Heart right ventricle (tissue), 16 donors: ENCODE measurements around the gene SCAMP1. TPM values are rescaled to one million over a fixed set of nuclear protein-coding genes. Genes with fewer than 3 reads are reported as not detected.

Source experiments
- ATAC-seq, 8 donors: fragments of 200-7000 bp; cut with Tn5 transposase; one replicate each; pipeline ENCODE4 v1.9.1; 2020; ENCODE audit warnings: mild to moderate bottlenecking in 8 of 8, moderate library complexity in 8 of 8, moderate number of reproducible peaks in 1 of 8
- DNase-seq, 2 donors: peaks; one replicate each; pipeline ENCODE4 v3.0.0-alpha.2; 2020
- H3K27ac ChIP-seq, 10 donors: fragments of 200-600 bp; sonication (generic) in 2 of 10; one replicate each; pipeline versions ENCODE4 v1.5.0 to v1.8.0; 2020 to 2022; ENCODE audit warnings: mild to moderate bottlenecking in 3 of 10
- H3K27me3 ChIP-seq, 7 donors: fragments of 200-600 bp; one replicate each; pipeline ENCODE4 v1.8.0; 2021 to 2022; ENCODE audit warnings: mild to moderate bottlenecking in 2 of 7
- H3K36me3 ChIP-seq, 9 donors: fragments of 200-600 bp; sonication (generic) in 1 of 9; one replicate each; pipeline versions ENCODE4 v1.5.0 to v1.8.0; 2020 to 2022; ENCODE audit warnings: mild to moderate bottlenecking in 2 of 9
- H3K4me1 ChIP-seq, 9 donors: fragments of 200-600 bp; sonication (generic) in 1 of 9; one replicate each; pipeline versions ENCODE4 v1.5.0 to v1.8.0; 2020 to 2022; ENCODE audit warnings: mild to moderate bottlenecking in 4 of 9
- H3K4me3 ChIP-seq, 10 donors: fragments of 200-600 bp; sonication (generic) in 2 of 10; one replicate each; pipeline versions ENCODE4 v1.5.0 to v1.8.0; 2020 to 2022; ENCODE audit warnings: mild to moderate bottlenecking in 7 of 10, moderate library complexity in 2 of 10
- H3K9me3 ChIP-seq, 11 donors: fragments of 200-600 bp in 10 of 11; sonication (generic) in 2 of 11; one replicate each; pipeline versions ENCODE4 v1.5.0 to v1.8.0; 2013 to 2022; ENCODE audit warnings: mild to moderate bottlenecking in 2 of 11, control low read depth in 1 of 11, moderate library complexity in 1 of 11
- WGBS, 2 donors: extraction: QIAGEN DNeasy Blood & Tissue Kit; methylation state at CpG; one replicate each; pipeline ENCODE4 v1.1.7; 2013; ENCODE audit warnings: inconsistent platforms in 1 of 2; 5-methylcytosine and 5-hydroxymethylcytosine counted together
- intact Hi-C, 10 donors: fragments of 100-400 bp; cut with DNase I; formaldehyde crosslinking; loops; one replicate each; pipeline versions ENCODE4 v1.11.1 to v1.14.2; 2022
- polyA plus RNA-seq, 2 donors: library from polyadenylated mRNA; stranded (reverse); fragments of 200-250 nt; gene quantifications; one replicate each; pipeline ENCODE4 v1.2.3, GENCODE V29; 2013
- total RNA-seq, 10 donors: library from RNA; stranded (reverse); fragmentation: NEBNext Ultra II Directional in 3 of 10; extraction: Animal tissue kit (Norgen Biotek cat#: 25700) in 3 of 10; gene quantifications; one replicate each; pipeline versions ENCODE4 v1.2.1 to v1.2.4, GENCODE V29; 2021 to 2023
- TF ChIP-seq, protein P1 (sequence below), 9 donors: fragments of 200-600 bp; sonication (generic) in 2 of 9; IDR thresholded peaks; one replicate each; pipeline versions ENCODE4 v1.5.0 to v1.8.0; 2021 to 2022; ENCODE audit warnings: antibody characterized with exemption in 9 of 9, mild to moderate bottlenecking in 5 of 9, moderate library complexity in 1 of 9
- donor health status: Arrhythmogenic right ventricular cardiomyopathy.
- donor health status: ischemic (EF 13 %, LVEDD 7.1; RV severe dilation, severe dysfunction).
- donor health status: healthy with polysubstance abuse.
- donor health status: DM: no; HTN: yes; CAD: no.
- donor health status: DM: no; HTN: no; CAD: no.
- donor health status: ischemic (EF 25% LVEDD 6.9; RV normal size, moderate dysfunction).
- donor health status: ischemic (EF 25% LVEDD 5.7; RV mildly dilated, moderate dysfunction).
- donor health status: healthy.
- donor health status: DM: yes; HTN: yes; CAD: no.
- donor health status: Ischemic cardiomyopathy.
- donor health status: ischemic (EF 35%, LVEDD 5.7; RV mildly dilated, moderate dysfunction).
- donor health status: nonischemic (EF 11% LVEDD 7.7; RV severe dilation, severe dysfunction).
- donor health status: DM: yes; HTN: yes; CAD: no.
- donor health status: PGD.
- donor health status: ischemic (EF 29% LVEDD 5.4; RV normal size, mild dysfunction).
- donor health status: nonischemic (EF 23%, LVEDD 6.1; RV moderate dilation, normal function).

The SCAMP1 gene
- total and polyA plus RNA-seq, 12 donors = 7.9 to 40.4 (median 33.1) TPM

DNA sequence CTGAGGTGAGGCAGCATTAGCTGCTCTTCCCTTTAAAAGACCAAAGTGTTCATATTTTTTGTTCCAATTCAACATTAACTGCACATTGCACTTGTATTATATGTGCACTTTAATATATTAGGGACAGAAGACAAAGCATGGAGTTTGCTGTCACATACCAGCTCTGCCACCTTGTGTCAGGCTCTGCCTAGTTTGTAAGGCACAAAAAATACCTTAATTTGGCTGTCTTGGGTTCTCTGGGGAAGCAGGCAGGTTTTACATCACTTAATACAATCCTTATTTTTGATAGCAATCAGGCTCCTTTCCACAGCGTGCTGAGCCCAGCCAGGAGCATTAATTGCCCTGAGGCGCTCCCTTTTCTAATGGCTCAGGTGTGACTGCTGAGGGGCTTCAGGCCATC lies 131.8 kb downstream of the SCAMP1 start:
- H3K4me1 ChIP-seq = peaks cover 0 to 41% (median 20%) of the 10 kb centered on the region in 9 donors
- peaks cover 0 to 50% (median 5%) of the 10 kb centered on the region in 9 donors for H3K36me3 ChIP-seq
- H3K27me3 ChIP-seq = no peaks in the 10 kb centered on the region
- no peak overlapping the region for H3K27ac ChIP-seq
- TF ChIP-seq, protein P1, sequence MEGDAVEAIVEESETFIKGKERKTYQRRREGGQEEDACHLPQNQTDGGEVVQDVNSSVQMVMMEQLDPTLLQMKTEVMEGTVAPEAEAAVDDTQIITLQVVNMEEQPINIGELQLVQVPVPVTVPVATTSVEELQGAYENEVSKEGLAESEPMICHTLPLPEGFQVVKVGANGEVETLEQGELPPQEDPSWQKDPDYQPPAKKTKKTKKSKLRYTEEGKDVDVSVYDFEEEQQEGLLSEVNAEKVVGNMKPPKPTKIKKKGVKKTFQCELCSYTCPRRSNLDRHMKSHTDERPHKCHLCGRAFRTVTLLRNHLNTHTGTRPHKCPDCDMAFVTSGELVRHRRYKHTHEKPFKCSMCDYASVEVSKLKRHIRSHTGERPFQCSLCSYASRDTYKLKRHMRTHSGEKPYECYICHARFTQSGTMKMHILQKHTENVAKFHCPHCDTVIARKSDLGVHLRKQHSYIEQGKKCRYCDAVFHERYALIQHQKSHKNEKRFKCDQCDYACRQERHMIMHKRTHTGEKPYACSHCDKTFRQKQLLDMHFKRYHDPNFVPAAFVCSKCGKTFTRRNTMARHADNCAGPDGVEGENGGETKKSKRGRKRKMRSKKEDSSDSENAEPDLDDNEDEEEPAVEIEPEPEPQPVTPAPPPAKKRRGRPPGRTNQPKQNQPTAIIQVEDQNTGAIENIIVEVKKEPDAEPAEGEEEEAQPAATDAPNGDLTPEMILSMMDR (IDR thresholded peaks at IDR 0.05) = no peak
- WGBS, 2 donors = 93 to 96% methylated on average over 2 of the region's 2 CpGs
- ATAC-seq = no peak
- H3K9me3 ChIP-seq = no peaks in the 10 kb centered on the region
- intact Hi-C loops = no loop called here
- H3K4me3 ChIP-seq = no peak overlapping the region
- no peak for DNase-seq

DNA sequence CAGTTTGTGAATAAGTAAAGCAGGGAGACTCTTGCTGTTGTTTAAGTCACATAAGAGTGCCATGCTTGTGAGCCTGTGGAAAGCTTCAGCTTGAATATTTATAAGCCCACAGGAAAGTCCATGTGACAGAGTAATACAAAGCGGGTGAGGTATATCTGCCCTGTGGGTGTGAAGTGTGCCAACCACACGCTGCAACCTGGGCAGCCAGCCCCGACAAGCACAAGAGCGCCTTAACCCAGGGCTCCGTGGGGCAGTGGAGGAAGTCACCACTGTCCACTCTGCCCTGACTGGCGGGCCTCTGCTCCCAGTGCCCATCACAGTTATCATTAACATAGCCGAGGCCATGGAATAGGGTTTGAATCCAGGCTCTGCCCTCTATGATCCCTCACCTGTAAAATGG lies 132.2 kb downstream of the SCAMP1 start:
- ATAC-seq = peak in 1 of 8 donors; percentile 21

DNA sequence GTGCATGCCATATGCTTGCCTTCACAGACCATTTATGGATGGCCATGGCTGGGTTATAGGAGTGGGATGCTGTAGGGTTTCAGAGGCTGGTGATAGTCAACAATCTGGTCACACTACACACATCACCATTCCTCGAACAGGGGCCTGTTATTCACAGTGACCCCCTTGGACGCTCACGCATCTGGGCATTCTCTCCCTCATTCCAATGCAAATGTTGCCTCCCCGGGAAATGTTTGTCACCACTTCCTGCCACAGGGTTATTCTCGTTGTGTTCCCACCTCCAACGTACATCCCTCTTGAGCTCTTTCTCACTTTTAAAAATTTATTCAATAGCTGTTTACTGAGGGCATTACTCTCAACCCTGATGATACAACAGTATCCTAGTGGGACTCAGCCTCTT lies 135.4 kb downstream of the SCAMP1 start:
- TF ChIP-seq, protein P1 (IDR thresholded peaks at IDR 0.05) = no peak
- Histone ChIP-seq H3K27ac (no peak overlapping the region), H3K27me3 (no peaks in the 10 kb centered on the region), H3K4me1 (peaks cover 0 to 47% (median 25%) of the 10 kb centered on the region in 9 donors), H3K36me3 (peaks cover 0 to 20% (median 0%) of the 10 kb centered on the region in 9 donors), H3K9me3 (no peaks in the 10 kb centered on the region), H3K4me3 (no peak overlapping the region)
- intact Hi-C loops = no loop called here
- 64 to 67% methylated on average over 6 of the region's 6 CpGs for WGBS, 2 donors
- ATAC-seq (no peak), DNase-seq (no peak)

More for the DNA sequence above, 132.2 kb downstream of the SCAMP1 start:
- no peaks in the 10 kb centered on the region for H3K27me3 ChIP-seq
- H3K4me3 ChIP-seq = no peak overlapping the region
- no peak for DNase-seq
- H3K9me3 ChIP-seq = no peaks in the 10 kb centered on the region
- intact Hi-C loops = no loop called here
- peaks cover 1 to 41% (median 20%) of the 10 kb centered on the region in 9 donors for H3K4me1 ChIP-seq
- no peak overlapping the region for H3K27ac ChIP-seq
- 85 to 87% methylated on average over 7 of the region's 7 CpGs for WGBS, 2 donors
- H3K36me3 ChIP-seq = peaks cover 0 to 46% (median 5%) of the 10 kb centered on the region in 9 donors
- TF ChIP-seq, protein P1 (IDR thresholded peaks at IDR 0.05) = no peak

DNA sequence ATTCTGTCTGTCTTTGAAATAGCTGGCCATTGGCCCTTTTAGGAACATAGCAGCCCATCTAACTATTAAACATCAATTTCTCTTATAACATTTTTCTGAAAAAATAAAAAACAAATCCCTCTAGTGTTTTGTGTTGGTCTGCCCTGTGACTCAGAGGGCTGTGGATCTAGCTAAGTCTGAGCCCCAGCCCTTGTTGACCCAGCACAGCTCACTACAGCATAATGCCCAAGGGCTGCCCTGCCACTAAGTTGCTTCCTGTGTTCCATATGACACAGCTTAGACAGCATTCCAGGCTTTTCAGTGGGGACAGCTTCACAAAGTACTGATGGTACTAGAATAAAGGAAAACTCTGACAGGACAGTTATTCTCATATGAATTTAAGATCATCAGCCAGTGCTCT lies 136.0 kb downstream of the SCAMP1 start:
- TF ChIP-seq, protein P1 (IDR thresholded peaks at IDR 0.05) = no peak
- no peaks in the 10 kb centered on the region for H3K9me3 ChIP-seq
- H3K4me3 ChIP-seq = no peak overlapping the region
- H3K36me3 ChIP-seq = peaks cover 0 to 20% (median 0%) of the 10 kb centered on the region in 9 donors
- ATAC-seq (peak in 1 of 8 donors; percentile 44), DNase-seq (no peak)
- intact Hi-C loops = no loop called here
- H3K27me3 ChIP-seq = no peaks in the 10 kb centered on the region
- H3K4me1 ChIP-seq = peaks cover 0 to 48% (median 31%) of the 10 kb centered on the region in 9 donors
- H3K27ac ChIP-seq = peak overlapping the region in 1 of 10 donors; percentile 33
